WTC11 (cell line): ENCODE measurements around the gene PKDCC.

ENCODE experiments used
- MXD4 ChIP-seq: fragments of 250-450 bp; sonication (Bioruptor Pico); IDR thresholded peaks from 2 replicates; pipeline ENCODE4 v1.8.0; 2021; ENCODE audit warnings: mild to moderate bottlenecking, moderate library complexity, borderline replicate concordance
- ZNF423 ChIP-seq: fragments of 250-450 bp; sonication (Bioruptor Pico); IDR thresholded peaks from 2 replicates; pipeline ENCODE4 v2.1.2; 2022; ENCODE audit warnings: mild to moderate bottlenecking, moderate library complexity
- TF ChIP-seq, protein P1 (sequence below): sonication (generic); formaldehyde crosslinking; IDR thresholded peaks from 2 replicates; pipeline ENCODE4 v1.8.0; 2022; ENCODE audit warnings: mild to moderate bottlenecking, missing genetic modification reagents

DNA sequence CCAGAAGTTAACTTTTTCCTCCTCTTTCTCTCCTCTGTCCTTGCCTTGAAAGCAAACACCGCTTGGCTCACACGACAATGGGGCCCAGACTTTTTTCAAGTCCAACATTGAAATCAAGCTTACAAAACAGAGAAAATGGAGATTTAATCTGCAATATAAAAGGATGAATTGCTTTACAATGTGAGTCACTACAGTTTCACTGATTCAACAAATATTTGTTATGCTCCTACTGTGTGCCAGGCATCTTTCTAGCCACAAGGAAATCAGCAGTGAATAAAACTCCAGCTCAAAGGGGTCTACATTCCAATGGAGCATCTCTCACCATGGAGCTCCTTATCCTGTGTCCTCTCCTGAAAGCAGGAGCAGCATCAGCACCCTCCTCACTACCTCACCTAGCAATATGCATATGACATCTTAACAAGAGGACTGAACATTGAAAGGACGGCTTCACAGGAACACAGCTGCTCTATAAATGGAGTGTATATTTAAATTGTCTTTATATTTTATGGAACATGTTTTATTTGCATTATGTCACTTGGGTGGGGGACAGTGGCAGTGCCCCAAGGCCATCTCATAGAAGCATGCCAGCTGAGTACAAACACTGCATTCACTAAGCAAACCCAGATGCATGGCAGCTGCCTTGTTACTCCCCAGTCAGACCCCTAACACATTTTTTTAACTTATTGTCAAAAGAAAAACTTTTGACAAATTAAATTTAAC is 39.5 kb downstream of the PKDCC start:
- TF ChIP-seq ZNF423 (CRISPR knock-in tag): no peak
- TF ChIP-seq, protein P1, sequence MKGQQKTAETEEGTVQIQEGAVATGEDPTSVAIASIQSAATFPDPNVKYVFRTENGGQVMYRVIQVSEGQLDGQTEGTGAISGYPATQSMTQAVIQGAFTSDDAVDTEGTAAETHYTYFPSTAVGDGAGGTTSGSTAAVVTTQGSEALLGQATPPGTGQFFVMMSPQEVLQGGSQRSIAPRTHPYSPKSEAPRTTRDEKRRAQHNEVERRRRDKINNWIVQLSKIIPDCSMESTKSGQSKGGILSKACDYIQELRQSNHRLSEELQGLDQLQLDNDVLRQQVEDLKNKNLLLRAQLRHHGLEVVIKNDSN (CRISPR knock-in tag): no peak
- TF ChIP-seq MXD4 (CRISPR knock-in tag): no peak
